ENCODE measurements around the gene FREY1. TPM values are rescaled to one million over a fixed set of nuclear protein-coding genes. Genes with fewer than 3 reads are reported as not detected.
A peak's percentile ranks its signal among the peaks of the same experiment; 100 is the strongest.

Gene FREY1
- total RNA-seq, 1 donor from 2014 or later: not detected

DNA sequence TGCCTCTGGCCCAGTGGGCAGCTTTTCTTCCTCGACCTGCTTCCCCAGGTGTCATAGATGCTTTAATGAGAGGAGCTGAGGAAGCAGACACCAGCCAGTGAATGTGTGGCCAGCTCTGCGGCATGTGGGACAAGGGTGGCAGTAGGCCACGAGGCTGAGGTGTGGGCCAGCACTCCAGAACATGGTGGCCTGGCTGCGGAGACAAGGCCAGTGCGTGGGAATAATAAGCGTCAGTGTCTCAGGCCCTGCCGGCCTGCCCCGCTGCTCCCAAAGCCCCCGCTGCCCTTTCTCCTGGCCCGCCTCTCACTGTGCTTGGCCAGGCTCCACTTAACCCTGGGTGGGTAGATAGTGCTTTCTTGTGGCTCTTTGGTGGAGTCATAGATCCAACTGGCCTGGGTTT lies 19.5 kb downstream of the FREY1 start:
- Histone ChIP-seq H3K9me3 (replicated peaks) (no peaks in the 10 kb centered on the region), H3K4me3 (no peak overlapping the region), H3K4me1 (peaks cover 10% of the 10 kb centered on the region), H3K27me3 (ENCODE audit: low read depth) (no peaks in the 10 kb centered on the region), H3K36me3 (peaks cover 2% of the 10 kb centered on the region), H3K27ac (replicated peaks) (no peak overlapping the region)
- intact Hi-C loops (cut with micrococcal nuclease): no loop called here
- no peak for DNase-seq
- TF ChIP-seq, protein P1, sequence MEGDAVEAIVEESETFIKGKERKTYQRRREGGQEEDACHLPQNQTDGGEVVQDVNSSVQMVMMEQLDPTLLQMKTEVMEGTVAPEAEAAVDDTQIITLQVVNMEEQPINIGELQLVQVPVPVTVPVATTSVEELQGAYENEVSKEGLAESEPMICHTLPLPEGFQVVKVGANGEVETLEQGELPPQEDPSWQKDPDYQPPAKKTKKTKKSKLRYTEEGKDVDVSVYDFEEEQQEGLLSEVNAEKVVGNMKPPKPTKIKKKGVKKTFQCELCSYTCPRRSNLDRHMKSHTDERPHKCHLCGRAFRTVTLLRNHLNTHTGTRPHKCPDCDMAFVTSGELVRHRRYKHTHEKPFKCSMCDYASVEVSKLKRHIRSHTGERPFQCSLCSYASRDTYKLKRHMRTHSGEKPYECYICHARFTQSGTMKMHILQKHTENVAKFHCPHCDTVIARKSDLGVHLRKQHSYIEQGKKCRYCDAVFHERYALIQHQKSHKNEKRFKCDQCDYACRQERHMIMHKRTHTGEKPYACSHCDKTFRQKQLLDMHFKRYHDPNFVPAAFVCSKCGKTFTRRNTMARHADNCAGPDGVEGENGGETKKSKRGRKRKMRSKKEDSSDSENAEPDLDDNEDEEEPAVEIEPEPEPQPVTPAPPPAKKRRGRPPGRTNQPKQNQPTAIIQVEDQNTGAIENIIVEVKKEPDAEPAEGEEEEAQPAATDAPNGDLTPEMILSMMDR (IDR thresholded peaks at IDR 0.05; ENCODE audit: borderline replicate concordance): no peak

DNA sequence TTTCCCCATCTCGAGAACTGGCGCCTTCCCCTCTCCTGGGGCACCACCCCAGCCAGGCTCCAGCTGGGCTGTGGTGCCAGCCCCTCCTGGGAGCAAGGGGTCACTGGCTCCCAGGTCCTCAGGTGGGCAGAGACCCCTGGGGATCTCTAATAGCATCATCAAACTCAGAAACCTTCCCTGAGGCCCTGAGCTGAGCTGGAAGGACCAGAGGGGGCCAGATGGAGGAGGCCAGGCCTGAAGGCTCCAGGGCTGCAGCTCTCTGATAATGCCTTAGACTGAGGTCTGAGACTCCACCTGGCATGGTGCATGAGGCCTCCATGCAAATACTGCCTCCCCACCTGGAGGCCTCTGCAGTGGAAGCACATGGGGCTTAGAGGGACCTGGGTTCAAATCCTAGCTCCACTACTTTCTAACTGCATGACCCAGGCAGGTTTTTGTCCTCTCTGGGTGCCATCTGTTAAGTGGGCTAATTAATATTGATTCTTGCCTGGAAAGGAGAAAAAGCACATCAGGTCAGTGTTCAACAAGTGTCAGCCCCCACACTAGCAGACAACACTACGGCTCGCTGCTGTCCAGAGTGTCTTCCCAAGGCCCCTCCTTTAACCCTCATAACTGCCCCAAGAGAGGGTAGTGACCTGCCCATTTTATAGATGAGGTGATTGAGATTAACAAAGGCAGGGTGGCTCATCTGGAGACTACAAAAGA lies 20.1 kb downstream of the FREY1 start:
- intact Hi-C loops (cut with micrococcal nuclease): no loop called here
- TF ChIP-seq, protein P1 (IDR thresholded peaks at IDR 0.05; ENCODE audit: borderline replicate concordance): no peak
- H3K9me3 ChIP-seq (replicated peaks): no peaks in the 10 kb centered on the region
- peaks cover 6% of the 10 kb centered on the region for H3K4me1 ChIP-seq
- peaks cover 8% of the 10 kb centered on the region for H3K36me3 ChIP-seq
- no peaks in the 10 kb centered on the region for H3K27me3 ChIP-seq (ENCODE audit: low read depth)
- DNase-seq: no peak
- H3K27ac ChIP-seq (replicated peaks): no peak overlapping the region
- H3K4me3 ChIP-seq: no peak overlapping the region

DNA sequence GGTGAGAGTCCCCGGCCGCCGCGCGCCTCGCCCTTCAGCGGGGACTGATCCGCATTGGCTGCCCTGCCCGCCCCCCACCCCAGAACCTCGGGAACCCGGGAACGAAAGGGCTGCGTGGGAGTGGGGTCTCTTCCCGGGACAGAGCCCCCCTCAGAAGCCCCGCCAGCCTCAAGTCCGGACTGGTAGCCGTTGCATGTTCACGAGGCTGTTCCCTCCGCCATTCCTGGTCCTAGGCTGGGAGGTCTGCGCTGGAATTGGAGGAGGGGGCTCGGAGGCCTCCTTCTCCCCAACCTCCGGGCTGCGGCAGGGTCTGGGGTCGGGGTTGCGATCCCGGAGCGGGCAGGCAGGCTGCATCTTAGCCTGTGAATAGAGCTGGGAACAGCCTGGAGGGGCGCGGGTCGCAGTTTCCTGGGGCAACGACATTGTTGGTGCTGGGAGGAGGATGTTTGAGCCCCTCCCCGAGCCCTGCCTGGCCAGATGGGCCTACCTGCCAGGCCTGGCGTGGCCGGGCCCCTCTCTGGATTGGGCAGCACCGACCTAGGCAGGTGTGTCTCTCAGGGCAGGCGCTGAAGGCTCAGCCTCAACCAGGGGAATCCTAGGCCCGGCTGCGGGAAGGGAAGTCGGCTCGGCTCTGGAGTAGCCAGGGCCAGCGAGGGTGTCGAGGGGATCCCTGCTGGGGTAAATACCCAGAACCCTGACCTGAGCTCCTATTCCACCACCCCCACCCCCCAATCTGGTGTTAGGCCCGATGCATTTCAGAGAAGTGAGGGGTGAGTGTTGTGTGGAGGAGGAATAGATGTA lies 20.9 kb downstream of the FREY1 start:
- no peaks in the 10 kb centered on the region for H3K9me3 ChIP-seq (replicated peaks)
- H3K4me1 ChIP-seq: peaks cover 13% of the 10 kb centered on the region
- H3K27me3 ChIP-seq (ENCODE audit: low read depth): no peaks in the 10 kb centered on the region
- TF ChIP-seq, protein P1 (IDR thresholded peaks at IDR 0.05; ENCODE audit: borderline replicate concordance): no peak
- no peak overlapping the region for H3K27ac ChIP-seq (replicated peaks)
- intact Hi-C loops (cut with micrococcal nuclease): no loop called here
- DNase-seq: no peak
- peaks cover 17% of the 10 kb centered on the region for H3K36me3 ChIP-seq
- H3K4me3 ChIP-seq: peak overlapping the region; percentile 66

DNA sequence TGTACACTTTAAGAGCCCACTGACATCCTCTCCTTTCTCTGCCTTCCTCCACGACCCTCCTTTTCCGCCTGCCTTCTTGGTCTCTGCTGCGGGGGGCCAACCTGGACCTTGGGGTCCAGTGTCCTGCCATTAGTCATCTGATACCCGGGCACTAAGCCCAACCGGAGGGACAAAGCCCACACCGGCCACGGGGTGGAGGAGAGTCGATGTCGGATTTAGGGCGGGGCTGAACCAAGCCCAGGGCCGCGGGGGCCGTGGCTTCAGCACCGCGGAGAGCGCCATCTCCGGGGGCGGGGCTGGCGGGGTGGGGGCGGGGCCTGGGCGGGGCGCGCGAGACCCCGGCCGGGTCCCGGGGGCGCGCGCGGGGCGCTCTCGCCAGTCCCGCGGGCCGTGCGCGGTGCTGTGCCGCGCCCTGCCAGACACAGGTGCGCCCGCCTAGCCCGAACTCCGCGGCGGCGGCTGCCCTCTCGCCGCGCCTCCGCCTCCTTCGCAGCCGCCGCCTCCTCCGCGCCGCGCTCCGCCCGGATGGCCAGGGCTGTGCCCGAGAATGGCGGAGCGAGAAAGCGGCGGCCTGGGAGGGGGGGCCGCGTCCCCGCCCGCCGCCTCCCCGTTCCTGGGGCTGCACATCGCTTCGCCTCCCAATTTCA lies 21.7 kb downstream of the FREY1 start, which contains the start of gene MAPK8IP1:
TSS of gene MAPK8IP1 (plus strand) at position 378 of the 647 bp plus-strand sequence. CDS start at position 548, 170 bp downstream.
- Histone ChIP-seq H3K4me1 (peaks cover 20% of the 10 kb centered on the region), H3K27ac (replicated peaks) (no peak within 1 kb of the TSS), H3K36me3 (peaks cover 24% of the 10 kb centered on the region), H3K4me3 (peak within 1 kb of the TSS; percentile 66), H3K27me3 (ENCODE audit: low read depth) (no peaks in the 10 kb centered on the region), H3K9me3 (replicated peaks) (no peaks in the 10 kb centered on the region)
- intact Hi-C loops (cut with micrococcal nuclease): no loop called here
- DNase-seq: peak; percentile 48
- TF ChIP-seq, protein P1 (IDR thresholded peaks at IDR 0.05; ENCODE audit: borderline replicate concordance): no peak

DNA sequence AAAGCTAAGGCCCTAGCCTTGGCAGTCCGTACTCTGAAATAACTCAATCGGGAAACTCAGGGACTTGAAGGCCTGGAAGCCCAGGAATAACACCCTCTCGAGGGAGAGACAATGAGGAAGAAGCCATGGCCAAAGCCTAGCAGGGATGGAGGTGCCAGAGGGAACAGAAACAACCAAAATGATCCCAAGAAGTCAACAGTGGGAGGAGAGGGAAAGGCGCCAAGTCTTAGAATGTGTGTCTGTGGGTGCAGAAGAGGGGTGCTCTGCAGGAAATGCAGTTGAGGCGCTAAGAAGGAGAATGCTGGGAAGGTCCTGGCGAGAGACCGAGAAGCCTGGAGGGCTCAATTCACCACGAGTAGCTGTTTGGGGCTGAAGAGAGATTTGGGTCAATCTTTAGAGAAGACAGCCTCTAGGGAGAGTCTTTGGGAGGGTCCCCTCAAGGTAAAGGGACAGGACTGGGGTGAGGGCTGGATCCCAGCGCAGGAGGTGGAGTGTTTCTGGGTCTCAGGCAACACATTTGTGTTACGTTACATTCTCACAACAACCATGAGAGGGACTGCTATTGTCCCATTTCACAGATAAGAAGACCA lies 22.4 kb downstream of the FREY1 start:
- Histone ChIP-seq H3K4me3 (peak overlapping the region; percentile 66), H3K27ac (replicated peaks) (no peak overlapping the region)
- intact Hi-C loops (cut with micrococcal nuclease): no loop called here

More for the DNA sequence above, 22.4 kb downstream of the FREY1 start:
- DNase-seq: no peak
- H3K9me3 ChIP-seq (replicated peaks): no peaks in the 10 kb centered on the region
- H3K4me1 ChIP-seq: peaks cover 26% of the 10 kb centered on the region
- H3K36me3 ChIP-seq: peaks cover 29% of the 10 kb centered on the region
- TF ChIP-seq, protein P1 (IDR thresholded peaks at IDR 0.05; ENCODE audit: borderline replicate concordance): no peak
- no peaks in the 10 kb centered on the region for H3K27me3 ChIP-seq (ENCODE audit: low read depth)

Measured in left ventricle myocardium inferior (tissue), 1 donor.